GM11168 (cell line): ENCODE measurements around the gene ZNF750.

Source experiments
- in situ Hi-C: fragments of 300-500 bp; cut with MboI; formaldehyde crosslinking; loops from one replicate; pipeline ENCODE4 v1.12.0; 2022; ENCODE audit warnings: low sequenced_read_pairs; ENCODE audit not compliant: unreplicated experiment

ZNF750 gene

GRCh38 chr17:82839617-82840292 is at the start of gene ZNF750:
ZNF750 (minus strand) TSS chr17:82840022; CDS start chr17:82832454, 7,568 bp downstream.
- in situ Hi-C loops: no loop called here

DNA sequence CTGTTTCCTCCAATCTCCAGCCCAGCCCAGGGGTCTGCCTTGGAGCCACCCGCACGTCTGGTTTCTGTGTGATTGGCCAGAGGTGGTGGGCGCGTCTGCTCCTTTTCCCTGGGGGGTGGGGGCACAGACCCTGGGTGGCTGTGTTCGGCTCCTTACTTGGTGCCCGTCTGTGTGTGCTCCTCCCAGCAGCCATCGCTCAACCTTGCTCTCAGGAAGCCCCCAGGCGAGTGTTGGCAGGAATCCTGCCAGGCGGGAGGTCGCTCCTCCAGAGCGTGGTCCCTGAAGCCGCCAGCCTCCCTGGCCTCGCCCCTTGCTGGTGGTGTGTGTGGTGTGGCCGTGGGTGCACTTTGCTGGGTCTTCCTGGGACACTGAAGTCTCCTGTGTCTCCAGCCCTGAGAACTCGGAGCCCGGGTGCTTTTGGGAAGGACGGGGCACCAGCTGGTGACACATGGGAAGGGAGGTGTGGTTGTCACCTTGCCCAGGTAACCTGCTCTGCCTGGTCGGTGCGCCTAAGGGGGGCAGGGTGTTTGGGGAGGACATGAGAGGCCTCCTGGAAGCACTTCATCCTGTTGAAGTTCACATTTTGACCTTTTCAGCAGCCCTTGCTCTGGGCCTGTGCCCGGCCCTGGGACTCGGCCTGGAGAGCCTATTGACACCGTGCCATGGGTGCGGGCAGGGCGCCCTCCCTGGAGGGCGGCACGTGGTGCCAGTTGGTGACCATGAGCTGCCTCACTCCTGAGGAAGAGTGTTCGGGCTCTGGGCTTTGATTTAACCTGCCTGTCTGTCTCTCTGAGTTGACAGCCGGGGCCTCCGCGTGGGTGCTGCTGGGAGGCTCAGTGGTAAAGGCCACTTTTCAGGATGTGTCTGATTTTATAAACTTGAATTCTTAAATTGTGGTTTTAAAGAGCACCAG is 49.0 kb upstream of the ZNF750 start:
- in situ Hi-C loops: no loop called here

DNA sequence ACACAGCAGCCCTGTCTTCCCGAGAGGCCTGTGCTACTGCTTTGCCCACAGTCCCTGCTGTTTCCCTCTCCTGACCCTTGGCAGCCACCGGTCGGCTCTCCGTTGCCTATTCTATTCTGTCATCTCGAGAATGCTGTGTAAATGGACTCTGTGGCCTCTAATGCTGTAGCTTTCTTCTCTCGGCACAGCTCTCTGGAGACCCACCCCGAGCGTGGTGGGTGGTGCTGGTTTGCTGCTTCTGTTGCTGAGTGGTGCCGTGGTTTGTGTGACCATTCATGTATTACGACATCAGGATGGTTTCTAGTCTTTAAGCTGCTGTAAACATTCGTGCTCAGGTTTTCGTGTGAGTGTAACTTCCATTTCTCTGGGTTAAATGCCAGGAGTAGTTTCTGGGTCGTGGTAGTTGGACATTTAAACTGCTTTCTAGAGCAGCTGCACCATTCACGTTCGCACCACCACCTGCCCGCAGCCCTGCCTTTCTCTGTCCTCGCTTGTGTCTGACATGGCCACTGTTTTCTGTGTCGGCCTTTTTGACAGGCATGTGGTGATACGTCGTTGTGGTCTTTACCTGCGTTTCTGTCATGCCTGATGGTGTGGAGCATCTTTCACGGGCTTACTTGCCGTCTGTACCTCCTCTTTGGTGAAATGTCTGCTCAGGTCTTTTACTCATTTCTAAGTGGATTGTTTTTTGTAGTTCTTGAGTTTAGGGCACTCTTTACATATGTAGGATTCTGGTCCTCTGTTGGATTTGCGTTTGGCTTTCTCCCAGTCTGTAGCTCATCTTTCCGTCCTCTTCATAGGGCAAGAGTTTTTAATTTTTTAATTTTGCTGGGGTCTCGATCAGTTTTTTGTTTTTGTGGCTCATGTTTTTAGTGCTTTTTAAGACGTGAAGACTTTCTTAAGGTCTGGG is 47.7 kb upstream of the ZNF750 start:
- in situ Hi-C loops: no loop called here

DNA sequence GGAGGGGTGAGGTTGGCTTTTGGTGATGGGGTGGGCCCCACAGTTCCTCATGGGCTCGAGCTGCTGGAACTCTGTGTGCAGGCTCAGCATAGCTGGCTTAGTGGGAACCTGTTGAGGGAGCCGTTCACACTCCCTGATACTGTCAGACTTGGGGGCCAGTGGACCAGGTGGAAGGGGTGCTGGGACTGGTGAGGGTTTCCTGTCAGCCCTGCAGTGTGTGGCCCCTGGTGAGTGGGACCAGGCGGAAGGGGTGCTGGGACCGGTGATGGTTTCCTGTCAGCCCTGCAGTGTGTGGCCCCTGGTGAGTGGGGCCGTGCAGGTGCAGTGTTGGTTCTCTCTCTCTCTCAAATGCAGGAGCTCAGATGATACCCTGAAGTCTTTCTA is 45.1 kb upstream of the ZNF750 start:
- in situ Hi-C loops: no loop called here

DNA sequence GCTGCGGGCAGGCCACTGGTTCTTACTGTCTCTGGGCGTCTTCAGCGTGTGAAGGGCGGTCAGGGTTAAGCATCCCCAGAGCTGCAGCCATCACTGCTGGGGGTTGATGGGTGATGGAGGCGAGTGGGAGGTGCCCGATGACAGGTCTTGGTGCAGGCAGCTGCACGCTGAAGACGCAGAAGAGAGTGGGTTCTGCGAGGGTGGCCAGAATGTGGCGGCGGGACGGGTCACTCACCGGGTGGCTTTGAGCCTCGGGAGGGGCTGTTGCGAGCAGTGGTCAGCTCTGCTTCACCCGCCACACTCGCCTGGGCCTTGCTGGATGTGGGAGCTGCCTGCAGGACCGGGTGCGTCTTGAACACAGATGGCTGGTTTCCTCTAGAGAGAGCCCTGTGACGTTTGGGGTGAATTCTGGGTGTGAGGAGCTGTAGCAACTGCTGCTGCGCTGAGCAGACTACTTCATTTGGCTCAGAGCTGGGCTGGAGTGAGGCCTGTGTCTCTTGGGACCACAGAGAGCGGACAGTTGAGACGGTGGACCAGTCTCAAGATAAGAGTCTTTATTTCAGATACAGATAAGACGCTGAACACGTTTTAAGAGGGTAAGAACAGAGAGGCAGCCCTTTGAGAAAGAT is 44.6 kb upstream of the ZNF750 start:
- in situ Hi-C loops: no loop called here

- in situ Hi-C loops: no loop called here
Observed at GRCh38 chr17:82883419-82884031, 43.7 kb upstream of the ZNF750 start.

DNA sequence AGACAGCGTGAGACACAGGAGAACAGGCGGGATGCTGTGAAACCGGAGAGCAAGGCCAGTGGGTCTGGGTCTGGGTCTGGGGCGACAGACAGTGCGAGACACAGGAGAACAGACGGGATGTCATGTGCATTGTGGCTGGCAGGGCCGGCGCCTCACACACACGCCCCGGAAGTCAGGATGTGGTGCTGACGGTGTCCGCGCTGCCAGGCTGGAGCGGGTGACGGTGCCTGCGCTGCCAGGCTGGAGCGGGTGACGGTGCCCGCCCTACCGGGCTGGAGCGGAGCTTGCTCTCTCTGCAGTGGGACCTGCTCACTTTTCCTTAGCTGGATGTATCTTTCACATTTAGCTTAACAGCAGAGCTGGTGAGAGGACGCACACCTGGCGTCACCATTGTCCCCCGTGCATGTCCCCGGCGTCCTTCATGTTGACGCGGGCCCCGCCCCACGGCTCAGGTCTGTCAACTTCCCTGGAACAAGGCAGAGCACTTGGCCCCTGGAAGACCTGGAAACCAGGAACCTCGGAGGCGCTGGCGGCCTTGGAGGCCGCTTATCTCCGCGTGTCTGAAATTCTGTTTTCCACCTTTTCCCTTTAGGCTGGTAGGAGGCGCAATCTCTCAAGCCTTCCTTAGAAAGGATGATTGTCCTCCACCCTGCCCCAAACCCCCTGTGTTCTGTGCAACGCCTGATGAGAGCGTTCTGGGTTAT is 43.0 kb upstream of the ZNF750 start:
- in situ Hi-C loops: no loop called here

- in situ Hi-C loops: no loop called here
Observed at GRCh38 chr17:82881900-82882714, 42.3 kb upstream of the ZNF750 start.

DNA sequence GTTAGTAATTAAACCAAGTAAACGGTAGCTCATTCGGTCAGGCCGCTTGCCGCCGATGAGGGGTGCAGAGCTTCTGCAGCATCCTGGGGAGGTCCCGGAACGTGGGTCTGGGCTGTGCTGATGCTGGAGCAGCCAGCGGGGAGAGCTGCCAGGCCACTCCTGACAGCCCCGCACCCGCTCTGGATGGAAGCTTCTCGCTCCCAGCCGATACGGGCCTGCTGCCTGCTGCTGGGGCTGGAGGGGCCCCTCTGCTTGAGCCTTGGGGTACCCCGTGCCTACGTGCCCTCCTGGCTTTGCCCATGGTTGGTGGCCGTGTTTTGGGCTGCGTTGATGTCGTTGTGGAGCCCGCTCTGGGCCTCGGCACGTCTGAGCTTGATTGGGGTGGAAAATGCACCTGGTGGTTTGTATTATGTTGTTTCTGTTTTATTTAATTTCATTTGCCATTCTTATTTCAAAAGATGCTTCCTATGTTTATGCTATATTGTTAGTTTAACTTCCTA is 41.6 kb upstream of the ZNF750 start:
- in situ Hi-C loops: no loop called here

DNA sequence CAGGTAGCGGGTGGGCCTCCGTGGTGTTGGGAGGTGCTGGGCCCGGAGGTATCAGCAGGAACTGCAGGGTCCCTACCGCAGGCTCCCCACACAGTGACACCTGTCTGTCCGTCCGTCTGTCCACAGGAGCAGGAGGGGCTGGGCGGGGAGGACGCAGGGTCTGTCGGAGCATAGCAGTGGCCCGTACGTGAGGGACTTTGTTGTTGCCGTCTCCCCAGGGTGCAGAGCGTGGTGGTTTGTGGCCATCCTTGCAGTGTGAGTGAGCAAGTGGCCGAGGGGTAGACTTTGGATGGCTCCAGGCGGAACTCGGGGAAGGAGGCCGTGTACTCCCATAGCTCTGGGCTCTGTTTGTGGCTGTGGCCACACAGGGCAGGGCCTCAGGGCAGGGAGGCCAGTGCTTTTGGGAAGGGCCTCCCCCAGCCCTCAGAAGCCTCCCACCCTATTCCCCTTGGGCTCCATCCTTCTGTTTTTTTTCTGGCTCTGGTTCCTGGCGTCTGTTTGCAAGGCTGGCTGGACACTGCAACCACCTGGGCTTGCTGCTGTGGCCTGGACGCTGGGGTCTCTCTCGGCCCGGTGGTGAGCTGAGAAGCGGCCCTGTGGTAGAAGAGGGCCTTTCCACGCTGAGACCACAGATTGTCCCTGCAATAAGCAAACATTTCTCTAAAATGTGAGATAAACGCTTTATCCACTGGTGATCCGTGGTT is 41.0 kb upstream of the ZNF750 start:
- in situ Hi-C loops: no loop called here

- in situ Hi-C loops: no loop called here
Observed at GRCh38 chr17:82879241-82879640, 39.4 kb upstream of the ZNF750 start.

- in situ Hi-C loops: no loop called here
Observed at GRCh38 chr17:82878527-82878926, 38.7 kb upstream of the ZNF750 start.

- in situ Hi-C loops: no loop called here
Observed at GRCh38 chr17:82876602-82877379, 37.0 kb upstream of the ZNF750 start.

DNA sequence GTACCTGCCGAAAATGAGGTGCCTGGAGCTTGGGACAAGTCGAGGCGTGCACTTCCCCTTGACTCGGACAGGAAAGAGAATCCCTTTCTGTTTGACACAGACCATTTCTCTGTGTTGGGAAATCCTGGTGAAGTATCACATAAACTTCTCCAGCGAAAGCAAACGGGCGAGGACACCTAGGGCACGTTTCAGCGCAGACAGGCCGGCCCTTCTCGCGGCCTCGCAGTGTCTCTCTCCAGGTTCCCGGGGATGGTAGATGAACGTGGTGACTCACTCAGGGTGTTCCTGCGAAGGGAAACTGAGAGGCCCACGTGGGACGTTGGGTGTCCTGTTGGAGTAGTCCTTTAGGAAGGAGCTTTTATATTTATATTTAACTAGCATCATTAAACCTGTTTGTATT is 36.3 kb upstream of the ZNF750 start:
- in situ Hi-C loops: no loop called here

DNA sequence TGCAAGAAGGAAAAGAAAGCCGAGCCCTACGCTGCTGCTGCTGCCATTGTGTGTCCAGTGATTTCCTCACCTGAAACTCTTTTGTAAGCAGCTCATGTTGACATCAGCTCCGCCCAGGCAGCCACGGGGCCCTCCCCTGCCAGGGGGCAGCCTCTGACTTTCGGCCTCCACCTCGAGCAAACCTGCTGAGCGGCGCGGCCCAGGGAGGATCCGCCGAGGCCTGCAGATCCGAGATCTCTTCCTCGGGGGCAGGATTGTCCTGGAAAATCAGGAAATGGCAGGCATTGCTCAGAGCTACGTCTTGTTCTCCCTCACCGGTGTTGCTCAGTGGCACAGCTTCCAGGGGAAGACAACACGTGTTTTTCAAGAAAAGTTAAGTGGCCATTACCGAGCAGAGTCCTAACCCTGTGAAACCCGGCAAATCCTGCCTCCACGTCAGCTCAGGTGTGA is 35.6 kb upstream of the ZNF750 start:
- in situ Hi-C loops: no loop called here

DNA sequence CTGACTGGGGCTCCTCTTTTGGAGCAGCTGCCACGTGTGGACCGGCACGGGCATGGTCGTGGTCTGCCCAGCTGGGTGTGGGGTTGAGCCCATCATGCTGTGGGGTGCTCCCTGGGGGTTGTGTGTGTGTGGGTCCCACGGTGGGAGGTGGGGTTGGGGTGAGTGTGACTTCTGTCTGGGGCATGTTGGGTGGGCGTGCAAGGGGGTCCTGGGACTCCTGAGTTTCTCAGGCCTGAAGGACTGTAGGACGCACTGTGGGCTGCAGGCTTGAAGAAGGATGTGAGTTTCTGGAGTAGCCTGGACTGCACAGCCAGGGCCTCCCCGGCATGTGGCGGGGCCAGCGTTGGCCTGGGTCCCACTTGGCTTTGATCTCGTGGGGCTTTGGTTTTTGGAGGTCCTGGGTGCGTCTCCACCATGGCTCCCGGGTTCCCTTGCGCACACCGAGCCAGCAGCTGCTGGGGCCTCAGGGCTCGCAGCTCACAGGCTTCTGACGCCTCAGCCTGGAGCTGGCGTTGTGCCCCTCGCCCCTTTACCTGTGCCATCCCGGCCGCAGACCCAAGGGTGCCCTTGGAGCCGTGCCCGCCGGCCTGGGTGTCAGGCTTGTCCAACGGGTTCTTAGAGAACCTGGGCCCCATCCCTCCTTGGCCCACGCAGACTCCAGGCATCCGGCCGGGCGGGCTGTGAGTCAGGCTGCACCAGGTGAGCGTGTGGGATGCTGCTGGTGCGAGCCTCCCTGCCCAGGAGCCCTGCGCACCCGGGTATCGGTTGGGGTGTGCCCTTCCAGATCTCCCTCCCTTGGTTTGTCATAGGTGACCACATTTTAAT is 34.4 kb upstream of the ZNF750 start:
- in situ Hi-C loops: no loop called here
